Measurements from ENCODE around the gene GNAZ. TPM values are rescaled to one million over a fixed set of nuclear protein-coding genes. Genes with fewer than 3 reads are reported as not detected.

GNAZ gene
- total and polyA plus RNA-seq, 2 donors (not counting 1 experiment from before 2014, with no cell fraction given), result 2.8 to 9.1 TPM

DNA sequence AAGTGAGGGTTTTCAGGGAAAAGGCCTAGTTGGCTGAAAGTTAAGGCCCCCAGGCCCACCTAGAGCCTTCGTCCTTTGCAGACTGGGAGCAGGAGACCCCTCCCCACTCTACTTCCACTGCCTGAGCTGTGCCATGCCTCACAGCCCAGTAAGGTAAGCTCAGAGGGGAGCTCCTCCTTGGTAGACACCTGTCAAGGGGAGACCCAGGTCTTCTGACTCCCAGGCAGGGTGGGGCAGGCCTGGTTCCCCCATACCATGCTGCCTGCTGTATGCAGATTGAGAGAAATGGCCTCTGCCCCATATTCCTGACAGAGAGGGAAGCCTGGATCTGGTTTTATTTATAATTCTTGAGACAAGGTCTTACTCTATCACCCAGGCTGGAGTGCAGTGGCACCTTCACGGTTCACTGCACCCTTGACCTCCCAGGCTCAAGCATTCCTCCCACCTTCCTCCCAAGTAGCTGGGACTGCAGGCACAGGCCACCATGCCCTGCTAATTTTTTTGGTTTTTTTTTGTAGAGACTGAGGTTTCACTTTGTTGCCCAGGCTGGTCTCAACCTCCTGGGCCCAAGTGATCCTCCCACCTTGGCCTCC lies 75.7 kb downstream of the GNAZ start:
- WGBS (ENCODE audit: insufficient coverage), result 90% methylated on average over 2 of the region's 2 CpGs
- H3K27me3 ChIP-seq (replicated peaks in 1 of 4; ENCODE audit: control extremely low read depth in 1 of 4, control insufficient read depth in 3 of 4, insufficient read depth in 4 of 4, low read length in 3 of 4), result no peaks in the 10 kb centered on the region
- ATAC-seq (ENCODE audit: low read depth) (no peak), DNase-seq (no peak)
- peak overlapping the region; percentile 96 for H3K27ac Mint-ChIP-seq
- peaks cover 34 to 51% of the 10 kb centered on the region in 2 donors for H3K4me1 ChIP-seq (ENCODE audit: control insufficient read depth in 2 of 2, insufficient read depth in 2 of 2, low read length in 2 of 2)
- TF ChIP-seq EZH2 (IDR thresholded peaks at IDR 0.05; ENCODE audit: borderline replicate concordance, insufficient read depth, low read depth, low read length, poor library complexity, severe bottlenecking), result no peak
- TF ChIP-seq, protein P1, sequence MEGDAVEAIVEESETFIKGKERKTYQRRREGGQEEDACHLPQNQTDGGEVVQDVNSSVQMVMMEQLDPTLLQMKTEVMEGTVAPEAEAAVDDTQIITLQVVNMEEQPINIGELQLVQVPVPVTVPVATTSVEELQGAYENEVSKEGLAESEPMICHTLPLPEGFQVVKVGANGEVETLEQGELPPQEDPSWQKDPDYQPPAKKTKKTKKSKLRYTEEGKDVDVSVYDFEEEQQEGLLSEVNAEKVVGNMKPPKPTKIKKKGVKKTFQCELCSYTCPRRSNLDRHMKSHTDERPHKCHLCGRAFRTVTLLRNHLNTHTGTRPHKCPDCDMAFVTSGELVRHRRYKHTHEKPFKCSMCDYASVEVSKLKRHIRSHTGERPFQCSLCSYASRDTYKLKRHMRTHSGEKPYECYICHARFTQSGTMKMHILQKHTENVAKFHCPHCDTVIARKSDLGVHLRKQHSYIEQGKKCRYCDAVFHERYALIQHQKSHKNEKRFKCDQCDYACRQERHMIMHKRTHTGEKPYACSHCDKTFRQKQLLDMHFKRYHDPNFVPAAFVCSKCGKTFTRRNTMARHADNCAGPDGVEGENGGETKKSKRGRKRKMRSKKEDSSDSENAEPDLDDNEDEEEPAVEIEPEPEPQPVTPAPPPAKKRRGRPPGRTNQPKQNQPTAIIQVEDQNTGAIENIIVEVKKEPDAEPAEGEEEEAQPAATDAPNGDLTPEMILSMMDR (IDR thresholded peaks at IDR 0.05), result no peak
- H3K27ac ChIP-seq (ENCODE audit: low read length in 2 of 2), result peak overlapping the region; percentile 65 to 83
- no peaks in the 10 kb centered on the region for H3K9me3 Mint-ChIP-seq (ENCODE audit: insufficient read depth)
- ChIA-PET CTCF (interaction anchor here (0.6 to 3.2 kb wide), 9 partner anchors 7 to 186 kb away, joined by 3 to 12 read pairs (median 3); no protein-coding TSS in a partner anchor), POLR2A (interaction anchor here (0.9 kb wide), 1 partner anchor 35 kb away, joined by 3 read pairs; no protein-coding TSS in a partner anchor)
- intact Hi-C loops (cut with micrococcal nuclease), result loop anchor here (5.0 to 10.0 kb wide), 3 partner anchors 36 to 1409 kb away; partner anchors contain the start of genes BCR, GUCD1 and SNRPD3
- H2AFZ ChIP-seq (ENCODE audit: insufficient read depth, low read depth, low read length, poor library complexity, severe bottlenecking), result peak overlapping the region; percentile 67
- H3K4me3 ChIP-seq (ENCODE audit: control extremely low read depth in 1 of 5, extremely low read depth in 1 of 5, insufficient read depth in 1 of 5, low read depth in 2 of 5, low read length in 4 of 5), result peak overlapping the region in 2 of 5 experiments; percentile 43 to 50
- peak overlapping the region; percentile 34 for H3K9ac ChIP-seq (ENCODE audit: low read length)
- no peaks in the 10 kb centered on the region for H3K9me3 ChIP-seq (ENCODE audit: control extremely low read depth in 1 of 3, control insufficient read depth in 2 of 3, insufficient read depth in 1 of 3, low read length in 2 of 3)
- H3K4me2 ChIP-seq (replicated peaks; ENCODE audit: low read depth, low read length, poor library complexity, severe bottlenecking), result peak overlapping the region; percentile 79
- H4K20me1 ChIP-seq (ENCODE audit: control insufficient read depth, insufficient read depth, low read length, poor library complexity, severe bottlenecking), result no peaks in the 10 kb centered on the region
- H3K27me3 Mint-ChIP-seq, result no peaks in the 10 kb centered on the region
- H3K4me3 Mint-ChIP-seq, result no peak overlapping the region
- peaks cover 48% of the 10 kb centered on the region for H3K4me1 Mint-ChIP-seq
- H3K79me2 ChIP-seq (ENCODE audit: control insufficient read depth, insufficient read depth, low read length), result no peaks in the 10 kb centered on the region
- no peaks in the 10 kb centered on the region for H3K36me3 ChIP-seq (replicated peaks in 1 of 2; ENCODE audit: control extremely low read depth in 1 of 2, control insufficient read depth in 1 of 2, extremely low read depth in 1 of 2, insufficient read depth in 2 of 2, low read length in 1 of 2)

Data from B cell (primary cell).